Stimulated activated naive CD4-positive, alpha-beta T cell treated with Interleukin-2 at 50 U/mL for 16 hours (primary cell): Measurements from ENCODE around the gene CCDC97.
"Not testable (repeated sequence)": the region's sequence is repeated elsewhere in the genome, so short reads cannot be mapped to it uniquely, and the experiment has no call there.

ENCODE experiments used
- DNase-seq: peaks from one replicate; lab custom pipeline; 2025; lab: John Stamatoyannopoulos, UW

The CCDC97 gene

GRCh38 chr19:41339936-41340335 lies 30.0 kb downstream of the CCDC97 start:
- DNase-seq = no peak

GRCh38 chr19:41341669-41342490 lies 31.9 kb downstream of the CCDC97 start:
- DNase-seq = no peak

DNA sequence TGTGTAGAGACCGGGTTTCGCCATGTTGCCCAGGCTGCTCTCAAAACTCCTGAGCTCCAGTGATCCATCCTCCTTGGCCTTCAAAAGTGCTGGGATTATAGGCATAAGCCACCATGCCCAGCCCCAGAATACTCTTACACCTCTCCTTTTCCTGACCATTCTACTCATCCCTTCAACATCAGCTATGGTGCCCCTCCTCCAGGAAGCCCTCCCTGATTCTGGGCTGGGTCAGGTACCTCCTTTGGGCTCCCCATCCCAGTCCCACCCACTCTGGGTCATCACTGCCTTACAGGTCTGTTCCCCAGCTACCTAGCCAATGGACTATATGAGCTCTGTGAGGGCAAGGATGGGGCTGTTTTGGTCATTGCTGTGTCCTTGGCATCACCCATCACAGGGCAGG lies 34.2 kb downstream of the CCDC97 start:
- no peak for DNase-seq

GRCh38 chr19:41346916-41347315 lies 36.9 kb downstream of the CCDC97 start:
- not testable (repeated sequence) for DNase-seq

DNA sequence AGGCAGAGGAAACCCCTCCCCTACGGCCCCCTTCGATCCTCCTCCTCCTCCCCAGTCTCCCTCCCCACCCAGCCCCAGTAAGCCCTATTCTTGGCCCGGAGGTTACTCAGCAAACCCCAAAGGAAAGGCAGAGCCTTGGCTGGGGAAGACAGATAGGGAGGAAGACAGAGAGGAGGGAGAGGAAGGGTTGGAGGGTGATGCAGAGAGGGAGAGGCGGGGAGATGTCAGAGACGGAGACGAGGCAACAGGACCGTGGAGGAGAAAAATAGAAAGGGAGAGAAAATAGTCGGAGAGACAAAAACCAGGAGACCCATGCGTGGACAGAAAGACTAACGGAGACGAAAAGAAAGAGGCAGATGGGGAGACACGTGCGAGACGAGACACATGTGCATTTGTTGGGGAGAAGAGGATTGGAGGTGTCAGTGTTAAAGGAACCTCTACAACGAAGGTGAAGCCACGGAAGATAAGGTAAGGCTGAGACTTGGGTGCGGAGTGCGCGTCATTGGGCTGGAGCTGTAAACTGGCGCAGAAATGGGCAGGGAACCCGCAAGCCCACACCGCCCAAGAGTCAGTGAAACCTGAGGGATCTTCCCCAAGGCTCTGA lies 40.9 kb downstream of the CCDC97 start:
- no peak for DNase-seq

DNA sequence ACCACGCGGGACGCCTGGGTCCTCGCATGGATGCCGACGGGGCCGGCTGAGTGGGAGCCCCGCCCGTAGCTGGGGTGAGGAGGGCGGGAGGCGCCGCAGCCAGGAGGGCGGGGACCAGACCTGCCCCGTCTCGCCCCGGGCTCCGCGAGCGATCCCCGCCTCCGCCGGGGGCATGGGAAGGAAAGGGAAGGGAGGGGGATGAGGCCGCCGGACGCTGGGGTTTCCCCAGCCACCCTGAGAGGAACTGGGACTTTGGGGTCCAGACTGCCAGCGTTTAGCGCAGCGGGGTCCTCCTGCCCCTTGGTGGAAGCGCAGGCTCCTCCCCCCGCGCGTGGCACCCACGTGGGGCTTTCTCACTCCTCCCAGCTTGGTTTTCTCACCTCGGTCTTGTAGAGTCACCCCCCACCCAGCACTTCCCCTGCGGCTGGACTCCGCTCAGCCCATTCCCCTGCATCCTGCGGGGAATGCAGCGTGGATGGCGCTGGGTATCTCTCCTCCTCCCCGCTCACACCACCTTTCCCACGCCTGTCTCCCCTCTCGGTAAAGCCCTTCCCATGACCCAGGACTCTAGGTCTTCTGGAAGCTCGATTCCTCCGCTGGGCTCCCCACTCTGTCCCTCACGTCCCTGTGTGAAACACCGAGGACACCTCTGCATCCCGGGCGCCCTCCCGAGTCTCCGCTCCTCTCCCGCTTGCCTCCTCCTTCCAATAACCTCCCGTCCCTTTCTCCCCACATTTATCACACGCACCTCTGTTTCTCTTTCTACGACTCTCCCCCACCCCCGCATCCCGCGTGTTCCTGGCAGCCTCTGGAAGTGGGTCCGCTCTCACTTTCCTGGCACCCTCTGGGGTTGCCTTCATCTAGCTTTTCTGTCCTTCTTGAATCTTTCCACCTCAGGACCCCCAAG lies 41.6 kb downstream of the CCDC97 start:
- DNase-seq = peak; percentile 86

DNA sequence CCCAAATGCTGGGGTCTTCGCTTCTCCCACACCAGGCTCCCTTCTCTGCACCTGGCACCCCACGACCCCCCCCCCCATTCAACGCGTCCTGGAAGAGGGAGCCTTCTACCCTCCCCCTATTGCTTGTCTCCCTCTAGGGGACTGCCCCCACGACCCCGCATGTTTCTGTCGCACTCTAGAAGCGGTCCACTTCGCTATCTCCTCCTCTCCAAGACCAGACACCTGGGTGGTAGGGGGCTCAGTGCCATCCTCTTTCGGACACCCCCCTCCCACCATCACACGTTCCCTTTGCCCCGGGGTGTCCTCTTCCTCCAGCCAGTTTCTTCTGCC lies 42.3 kb downstream of the CCDC97 start:
- no peak for DNase-seq

DNA sequence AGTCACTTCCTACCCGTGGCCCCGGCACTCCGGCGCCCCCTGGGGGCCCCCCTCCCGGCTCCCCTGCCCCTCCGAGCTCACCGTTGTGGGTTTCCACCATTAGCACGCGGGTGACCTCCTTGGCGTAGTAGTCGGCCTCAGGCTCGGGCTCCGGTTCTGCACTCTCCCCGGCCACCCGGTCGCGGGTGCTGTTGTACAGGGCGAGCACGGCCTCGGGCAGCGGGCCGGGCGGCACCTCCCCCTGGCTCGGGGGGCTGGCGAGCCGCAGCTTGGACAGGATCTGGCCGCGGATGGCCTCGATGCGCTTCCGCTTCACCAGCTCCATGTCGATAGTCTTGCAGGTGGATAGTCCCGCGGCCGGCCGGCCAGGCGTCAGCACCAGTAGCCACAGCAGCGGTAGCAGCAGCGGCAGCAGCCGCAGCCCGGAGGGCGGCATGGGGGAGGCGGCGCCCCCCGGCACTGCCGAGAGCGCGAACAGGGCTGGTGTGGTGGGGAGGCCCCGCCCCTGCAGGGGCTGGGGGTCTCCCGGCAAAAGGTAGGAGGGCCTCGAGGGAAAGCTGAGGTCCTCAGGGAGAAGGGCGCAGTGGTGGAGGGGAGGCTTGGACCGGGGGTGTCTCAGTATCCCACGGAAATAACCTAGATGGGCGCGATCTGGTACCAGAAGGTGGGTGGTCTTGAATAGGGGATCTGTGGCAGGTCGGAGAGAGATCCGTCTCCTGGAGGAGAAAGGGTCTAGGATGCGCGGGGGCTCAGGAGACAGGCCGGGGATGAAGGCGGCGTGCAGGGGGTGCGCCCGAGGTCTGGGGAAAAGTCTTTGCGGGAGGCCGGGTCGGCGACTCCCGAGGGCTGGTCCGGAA lies 42.9 kb downstream of the CCDC97 start:
- peak; percentile 65 for DNase-seq

DNA sequence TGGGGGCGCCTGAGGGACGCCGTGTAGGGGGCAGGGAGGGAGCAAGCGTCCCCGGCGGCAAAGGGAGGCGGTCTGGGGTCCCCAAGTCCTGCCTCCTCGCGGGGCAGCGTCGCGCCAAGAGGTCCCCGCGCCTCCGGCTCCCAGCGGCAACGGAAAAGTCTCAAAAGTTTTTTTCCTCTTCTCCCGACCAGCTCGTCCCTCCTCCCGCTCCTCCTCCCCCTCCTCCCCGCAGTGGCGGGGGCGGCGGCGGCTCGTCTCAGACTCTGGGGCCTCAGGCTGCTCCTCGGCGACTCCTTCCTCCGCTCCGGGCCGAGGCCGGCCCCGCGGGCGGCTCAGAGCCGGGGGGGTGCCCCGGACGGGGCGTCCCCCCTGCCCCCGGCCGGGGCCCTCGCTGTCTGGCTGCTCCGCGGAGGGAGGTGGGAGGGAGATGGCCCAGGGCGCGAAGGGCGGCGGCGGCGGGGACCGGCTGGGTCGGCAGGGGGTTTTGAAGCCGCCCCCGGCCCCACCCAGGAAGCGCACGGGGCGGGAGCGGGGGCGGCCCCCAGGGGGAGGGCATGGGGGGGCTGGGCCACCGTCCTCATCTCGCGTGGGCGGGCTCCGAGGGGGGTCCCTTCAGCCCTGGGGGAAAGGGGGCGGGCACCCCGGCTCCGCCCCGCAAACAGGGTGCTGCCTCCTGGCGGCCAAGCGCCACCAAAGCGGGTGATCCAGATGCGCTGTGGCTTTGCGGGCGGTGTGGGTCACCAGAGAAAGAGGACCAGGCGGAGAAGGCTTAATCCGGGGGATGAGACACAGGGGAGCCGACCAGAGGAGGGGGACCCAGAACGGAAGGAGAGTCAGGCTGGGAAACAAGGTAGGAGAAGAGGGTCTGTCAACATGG lies 43.7 kb downstream of the CCDC97 start, which contains the start of gene TGFB1:
Gene TGFB1 (minus strand): TSS at position 457 of the 877 bp plus-strand sequence. CDS start 878 bp downstream, outside the sequence.
- peak; percentile 91 for DNase-seq

- no peak for DNase-seq
Observed at GRCh38 chr19:41354343-41354953, 44.5 kb downstream of the CCDC97 start.

GRCh38 chr19:41355035-41355434 lies 45.1 kb downstream of the CCDC97 start:
- no peak for DNase-seq

- DNase-seq = no peak
Observed at GRCh38 chr19:41355802-41356201, 45.8 kb downstream of the CCDC97 start.

GRCh38 chr19:41356984-41357739 lies 47.2 kb downstream of the CCDC97 start:
- peak; percentile 26 for DNase-seq

GRCh38 chr19:41357746-41358145 lies 47.8 kb downstream of the CCDC97 start:
- no peak for DNase-seq

- DNase-seq = no peak
Observed at GRCh38 chr19:41359741-41360140, 49.8 kb downstream of the CCDC97 start.

- DNase-seq = no peak
Observed at GRCh38 chr19:41362143-41362847, 52.3 kb downstream of the CCDC97 start.

GRCh38 chr19:41363371-41363752 lies 53.4 kb downstream of the CCDC97 start:
- DNase-seq = no peak

- peak; percentile 98 for DNase-seq
Observed at GRCh38 chr19:41363753-41364523, 54.0 kb downstream of the CCDC97 start, which contains the start of gene B9D2. Gene B9D2, minus strand, starts transcription at chr19:41364149. Its CDS starts 630 bp downstream, at chr19:41363519.
